Measurements from ENCODE around the gene ELAVL2.

The ELAVL2 gene

DNA sequence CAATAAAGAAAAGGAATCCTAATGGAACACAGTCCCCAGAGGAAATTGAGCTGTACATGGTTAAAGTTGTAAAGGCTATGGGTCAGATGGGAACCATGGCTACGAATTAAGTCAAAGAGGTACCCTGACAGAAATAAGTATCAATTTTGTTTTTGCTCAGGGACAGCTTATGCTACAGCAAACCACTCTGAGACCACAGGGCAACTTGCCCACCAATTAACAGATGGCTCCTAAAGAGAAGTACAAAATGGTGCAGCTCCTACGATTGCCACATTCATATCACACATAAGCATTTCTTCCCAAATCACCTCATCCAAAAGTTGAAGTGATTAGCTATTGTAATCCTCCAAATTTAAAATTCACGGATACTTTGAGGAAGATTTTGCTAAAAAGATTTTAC lies 83.0 kb downstream of the ELAVL2 start:
- peaks cover 27% of the 10 kb centered on the region for H3K4me1 Mint-ChIP-seq
- H3K27me3 Mint-ChIP-seq (ENCODE audit: low read depth, poor library complexity): no peaks in the 10 kb centered on the region
- TF ChIP-seq, protein P1, sequence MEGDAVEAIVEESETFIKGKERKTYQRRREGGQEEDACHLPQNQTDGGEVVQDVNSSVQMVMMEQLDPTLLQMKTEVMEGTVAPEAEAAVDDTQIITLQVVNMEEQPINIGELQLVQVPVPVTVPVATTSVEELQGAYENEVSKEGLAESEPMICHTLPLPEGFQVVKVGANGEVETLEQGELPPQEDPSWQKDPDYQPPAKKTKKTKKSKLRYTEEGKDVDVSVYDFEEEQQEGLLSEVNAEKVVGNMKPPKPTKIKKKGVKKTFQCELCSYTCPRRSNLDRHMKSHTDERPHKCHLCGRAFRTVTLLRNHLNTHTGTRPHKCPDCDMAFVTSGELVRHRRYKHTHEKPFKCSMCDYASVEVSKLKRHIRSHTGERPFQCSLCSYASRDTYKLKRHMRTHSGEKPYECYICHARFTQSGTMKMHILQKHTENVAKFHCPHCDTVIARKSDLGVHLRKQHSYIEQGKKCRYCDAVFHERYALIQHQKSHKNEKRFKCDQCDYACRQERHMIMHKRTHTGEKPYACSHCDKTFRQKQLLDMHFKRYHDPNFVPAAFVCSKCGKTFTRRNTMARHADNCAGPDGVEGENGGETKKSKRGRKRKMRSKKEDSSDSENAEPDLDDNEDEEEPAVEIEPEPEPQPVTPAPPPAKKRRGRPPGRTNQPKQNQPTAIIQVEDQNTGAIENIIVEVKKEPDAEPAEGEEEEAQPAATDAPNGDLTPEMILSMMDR (IDR thresholded peaks at IDR 0.05): no peak
- no peaks in the 10 kb centered on the region for H3K36me3 Mint-ChIP-seq (ENCODE audit: low read depth)
- no peak for DNase-seq
- H3K4me3 Mint-ChIP-seq: no peak overlapping the region
- H3K9me3 Mint-ChIP-seq: no peaks in the 10 kb centered on the region
- H3K27ac Mint-ChIP-seq: no peak overlapping the region

DNA sequence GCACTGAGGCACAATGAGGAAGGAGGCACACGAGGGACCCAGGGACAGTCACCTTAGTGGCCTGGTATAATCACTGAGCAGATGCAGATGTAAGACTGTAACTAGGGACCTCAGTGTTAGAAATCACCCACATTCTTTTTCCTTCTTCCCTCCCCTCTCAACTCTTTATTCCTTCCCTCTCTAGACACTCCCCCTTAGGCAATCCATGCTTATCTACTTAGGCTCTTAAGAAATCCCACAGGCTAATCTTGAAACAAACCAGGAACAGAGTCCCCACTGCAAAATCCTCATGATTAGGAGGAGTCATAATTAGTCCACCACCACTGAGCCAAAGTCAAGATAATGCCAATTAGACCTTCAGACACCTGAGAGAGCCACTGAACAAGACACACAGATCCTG lies 84.7 kb downstream of the ELAVL2 start:
- no peaks in the 10 kb centered on the region for H3K27me3 Mint-ChIP-seq (ENCODE audit: low read depth, poor library complexity)
- no peak for DNase-seq
- no peak overlapping the region for H3K27ac Mint-ChIP-seq
- no peaks in the 10 kb centered on the region for H3K36me3 Mint-ChIP-seq (ENCODE audit: low read depth)
- no peaks in the 10 kb centered on the region for H3K9me3 Mint-ChIP-seq
- TF ChIP-seq, protein P1 (IDR thresholded peaks at IDR 0.05): no peak
- H3K4me3 Mint-ChIP-seq: no peak overlapping the region
- peaks cover 35% of the 10 kb centered on the region for H3K4me1 Mint-ChIP-seq

DNA sequence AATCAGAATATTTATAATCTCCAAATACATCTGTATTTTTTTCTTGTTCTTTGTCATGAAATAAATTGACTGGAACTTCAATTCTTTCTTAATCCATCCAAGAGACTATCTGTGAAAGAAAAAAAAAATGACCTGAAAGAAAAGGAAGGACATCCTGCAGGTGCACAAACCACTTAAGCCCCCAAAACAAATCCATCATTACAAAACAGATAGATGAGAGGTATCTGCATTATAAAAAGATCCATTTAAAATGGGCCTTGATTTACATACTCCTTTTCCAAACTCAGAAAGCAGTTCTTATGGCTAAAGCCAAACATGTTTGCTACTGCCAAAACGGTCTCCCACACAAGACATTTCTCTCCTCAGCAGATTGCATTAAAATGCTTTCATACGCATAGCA lies 85.5 kb downstream of the ELAVL2 start:
- Mint-ChIP-seq H3K36me3 (ENCODE audit: low read depth) (no peaks in the 10 kb centered on the region), H3K4me1 (peaks cover 28% of the 10 kb centered on the region), H3K27ac (no peak overlapping the region), H3K4me3 (no peak overlapping the region), H3K27me3 (ENCODE audit: low read depth, poor library complexity) (no peaks in the 10 kb centered on the region), H3K9me3 (no peaks in the 10 kb centered on the region)
- TF ChIP-seq, protein P1 (IDR thresholded peaks at IDR 0.05): no peak
- DNase-seq: no peak

- no peaks in the 10 kb centered on the region for H3K36me3 Mint-ChIP-seq (ENCODE audit: low read depth)
- H3K4me1 Mint-ChIP-seq: peaks cover 25% of the 10 kb centered on the region
- TF ChIP-seq, protein P1 (IDR thresholded peaks at IDR 0.05): no peak
- no peak for DNase-seq
- no peak overlapping the region for H3K27ac Mint-ChIP-seq
- H3K27me3 Mint-ChIP-seq (ENCODE audit: low read depth, poor library complexity): no peaks in the 10 kb centered on the region
- no peak overlapping the region for H3K4me3 Mint-ChIP-seq
- no peaks in the 10 kb centered on the region for H3K9me3 Mint-ChIP-seq
Measured at GRCh38 chr9:23739753-23740152, 86.3 kb downstream of the ELAVL2 start.

GRCh38 chr9:23736293-23736692 lies 89.7 kb downstream of the ELAVL2 start:
- H3K4me1 Mint-ChIP-seq: peaks cover 29% of the 10 kb centered on the region
- no peak overlapping the region for H3K27ac Mint-ChIP-seq
- TF ChIP-seq, protein P1 (IDR thresholded peaks at IDR 0.05): no peak

DNA sequence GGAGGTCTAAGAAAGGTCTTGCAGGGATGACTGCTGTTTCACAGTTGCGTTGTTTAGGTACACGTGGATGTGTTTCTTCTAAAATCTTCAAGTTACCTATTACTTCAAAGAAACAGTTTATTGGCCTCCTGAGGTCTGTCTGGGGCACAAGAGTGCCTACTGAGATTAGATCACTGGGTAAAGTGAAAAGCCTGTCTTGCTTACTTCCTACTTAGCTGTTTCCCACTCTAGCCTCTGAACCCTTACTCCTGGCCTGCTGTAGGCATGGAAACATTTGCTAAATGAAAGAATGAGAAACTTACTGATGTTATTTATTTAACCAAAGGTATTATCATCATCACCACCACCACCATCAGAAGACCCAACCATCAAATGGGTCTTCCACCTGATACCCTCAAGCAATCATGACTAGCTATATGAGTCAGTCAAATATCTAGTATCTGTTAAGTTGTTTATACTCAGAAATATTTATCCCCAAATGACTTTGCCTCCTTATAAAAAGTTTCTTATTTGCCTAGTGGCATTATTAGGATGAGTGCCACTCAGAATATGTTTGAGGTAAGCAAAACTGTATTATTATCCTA lies 92.5 kb downstream of the ELAVL2 start:
- no peak overlapping the region for H3K4me3 Mint-ChIP-seq
- no peak for DNase-seq
- peaks cover 55% of the 10 kb centered on the region for H3K4me1 Mint-ChIP-seq
- no peaks in the 10 kb centered on the region for H3K27me3 Mint-ChIP-seq (ENCODE audit: low read depth, poor library complexity)
- H3K27ac Mint-ChIP-seq: peak overlapping the region; percentile 87
- no peaks in the 10 kb centered on the region for H3K36me3 Mint-ChIP-seq (ENCODE audit: low read depth)
- TF ChIP-seq, protein P1 (IDR thresholded peaks at IDR 0.05): no peak
- H3K9me3 Mint-ChIP-seq: no peaks in the 10 kb centered on the region

More at GRCh38 chr9:23736293-23736692, 89.7 kb downstream of the ELAVL2 start:
- Mint-ChIP-seq H3K36me3 (ENCODE audit: low read depth) (no peaks in the 10 kb centered on the region), H3K4me3 (no peak overlapping the region), H3K9me3 (no peaks in the 10 kb centered on the region), H3K27me3 (ENCODE audit: low read depth, poor library complexity) (no peaks in the 10 kb centered on the region)
- DNase-seq: no peak

Measured in nephron progenitor cell (in vitro differentiated cells).